ENCODE measurements around the gene P2RX4. TPM values are rescaled to one million over a fixed set of nuclear protein-coding genes. Genes with fewer than 3 reads are reported as not detected.

Gene P2RX4
- total and polyA plus RNA-seq, 9 of the 15 experiments (the other 6 are each of a cell fraction or from before 2014, with no cell fraction given): 6.6 to 21.5 (median 11.7) TPM

GRCh38 chr12:121162985-121163384 lies 46.9 kb upstream of the P2RX4 start:
- 48% methylated on average over 2 of the region's 2 CpGs for WGBS (ENCODE audit: insufficient coverage, low coverage, missing lambda C conversion rate)
- FAIRE-seq (no peak), ATAC-seq (no peak), DNase-seq (ENCODE audit: extremely low read depth in 1 of 4, low spot score in 3 of 4) (no peak)
- H3K79me2 ChIP-seq (ENCODE audit: control insufficient read depth, insufficient read depth, low read length): no peaks in the 10 kb centered on the region
- H3K4me2 ChIP-seq (ENCODE audit: insufficient read depth, low read length): no peak overlapping the region
- ChIA-PET CTCF (ENCODE audit: low intra/inter-chr PET ratio) (no interaction called here), POLR2A (no interaction called here)
- no peaks in the 10 kb centered on the region for H3K36me3 ChIP-seq (ENCODE audit: control insufficient read depth, insufficient read depth, low read length)
- no TSS peak for BruUV-seq (replicated peaks)
- TF ChIP-seq ZSCAN32 (CRISPR knock-in tag; IDR thresholded peaks at IDR 0.05) (no peak), RBM25 (IDR thresholded peaks at IDR 0.05; ENCODE audit: low read depth, low read length, severe bottlenecking) (peak; percentile 98), ADNP (tag; IDR thresholded peaks at IDR 0.05) (peak; percentile 90), RCOR1 (IDR thresholded peaks at IDR 0.05; ENCODE audit: borderline replicate concordance in 1 of 2, low read depth in 2 of 2, low read length in 2 of 2) (peak in 1 of 2 experiments; percentile 71; a peak in 2 of 4 replicates), MLX (CRISPR knock-in tag; conservative IDR thresholded peaks at IDR 0.05) (no peak), CBX1 (IDR thresholded peaks at IDR 0.05; ENCODE audit: low read depth) (peak; percentile 50; the same call in 1 of the 2 replicates), SMARCA5 (IDR thresholded peaks at IDR 0.05) (peak; percentile 84), ELF4 (CRISPR knock-in tag; IDR thresholded peaks at IDR 0.05) (no peak), KDM1A (IDR thresholded peaks at IDR 0.05) (peak; percentile 55 to 74), CBX5 (IDR thresholded peaks at IDR 0.05; ENCODE audit: borderline replicate concordance, low read depth) (no peak), HDAC2 (IDR thresholded peaks at IDR 0.05) (peak; percentile 70; the same call in 1 of the 2 replicates), TSC22D4 (tag; IDR thresholded peaks at IDR 0.05) (0 out of 2 replicates have a peak, but pooled peaks have one; percentile 22), BRD9 (IDR thresholded peaks at IDR 0.05; ENCODE audit: low read depth, partially characterized antibody) (peak; percentile 28), BCOR (IDR thresholded peaks at IDR 0.05) (peak; percentile 97), ZFP36 (IDR thresholded peaks at IDR 0.05; ENCODE audit: low read depth, low read length, partially characterized antibody) (peak; percentile 84)
- H3K27ac ChIP-seq (ENCODE audit: extremely low read depth, low read depth, low read length): no peak overlapping the region
- no peaks in the 10 kb centered on the region for H3K27me3 ChIP-seq (ENCODE audit: control insufficient read depth in 2 of 2, insufficient read depth in 2 of 2, low read length in 2 of 2)
- intact Hi-C loops (cut with micrococcal nuclease): no loop called here
- in situ Hi-C loops (cut with MboI): no loop called here
- peaks cover 4 to 5% of the 10 kb centered on the region in 2 experiments; a peak in 3 of 5 replicates for H3K4me1 ChIP-seq (replicated peaks in 1 of 2; ENCODE audit: control insufficient read depth in 2 of 2, insufficient read depth in 2 of 2, low read length in 2 of 2)
- H3K4me3 ChIP-seq: no peak overlapping the region
- H3K9ac ChIP-seq (ENCODE audit: insufficient read depth in 1 of 2, low read depth in 2 of 2, low read length in 2 of 2): no peak overlapping the region
- H3K9me1 ChIP-seq (ENCODE audit: control insufficient read depth, insufficient read depth, low read length): no peaks in the 10 kb centered on the region
- H3K9me3 ChIP-seq (replicated peaks; ENCODE audit: control insufficient read depth, insufficient read depth, low read depth, low read length): no peaks in the 10 kb centered on the region
- no peak overlapping the region for H2AFZ ChIP-seq (ENCODE audit: low read depth, low read length)
- H4K20me1 ChIP-seq (replicated peaks; ENCODE audit: control insufficient read depth, insufficient read depth, low read length): no peaks in the 10 kb centered on the region
